Transverse colon (tissue), 4 donors: ENCODE results near the gene BPIFA3. TPM values are rescaled to one million over a fixed set of nuclear protein-coding genes. Genes with fewer than 3 reads are reported as not detected.

Experiments
- DNase-seq: peaks from one replicate; pipeline ENCODE4 v3.0.0-alpha.2; 2019
- H3K27ac ChIP-seq, 4 donors: fragments of 200-600 bp; sonication (generic); 2 replicates each; pipeline ENCODE4 v1.5.1; 2016 to 2018; ENCODE audit warnings: inconsistent platforms in 4 of 4
- H3K27me3 ChIP-seq: fragments of 200-600 bp; sonication (generic); 2 replicates; pipeline ENCODE4 v1.5.1; 2017; ENCODE audit warnings: inconsistent platforms
- H3K36me3 ChIP-seq, 4 donors: fragments of 200-600 bp; sonication (generic); 2 replicates each; pipeline ENCODE4 v1.5.1; 2017 to 2019; ENCODE audit warnings: inconsistent platforms in 4 of 4
- H3K4me1 ChIP-seq, 4 donors: fragments of 200-600 bp; sonication (generic); 2 replicates each; pipeline ENCODE4 v1.5.1; 2017 to 2020; ENCODE audit warnings: inconsistent platforms in 4 of 4
- H3K4me3 ChIP-seq, 4 donors: fragments of 200-600 bp; sonication (generic); 1 replicate in 1 of 4; 2 replicates in 3 of 4; pipeline versions ENCODE4 v1.5.1 to v1.6.1; 2017 to 2019; ENCODE audit warnings: inconsistent platforms in 4 of 4
- H3K9me3 ChIP-seq, 2 donors: fragments of 200-600 bp; sonication (generic); 2 replicates each; pipeline ENCODE4 v1.5.1; 2017 to 2019; ENCODE audit warnings: inconsistent platforms in 2 of 2
- CTCF ChIP-seq, 5 experiments: fragments of 200-600 bp in 3 of 5; fragments of 450-650 bp in 2 of 5; sonication (generic) in 3 of 5; IDR thresholded peaks; 1 replicate in 2 of 5; 2 replicates in 3 of 5; pipeline ENCODE4 v1.5.1; 2016 to 2017; ENCODE audit warnings: antibody characterized with exemption in 5 of 5, inconsistent platforms in 3 of 5, mild to moderate bottlenecking in 2 of 5, moderate library complexity in 1 of 5
- EP300 ChIP-seq: sonication (generic); formaldehyde crosslinking; IDR thresholded peaks from one replicate; pipeline ENCODE4 v1.6.1; 2017; ENCODE audit warnings: antibody characterized with exemption, low read depth
- POLR2A ChIP-seq: fragments of 450-650 bp; IDR thresholded peaks from one replicate; pipeline ENCODE4 v1.6.1; 2016; ENCODE audit warnings: antibody characterized with exemption, mild to moderate bottlenecking, moderate library complexity
- POLR2AphosphoS5 ChIP-seq, 3 donors: sonication (generic); formaldehyde crosslinking; IDR thresholded peaks; one replicate each; pipeline ENCODE4 v1.6.1; 2016; ENCODE audit warnings: antibody characterized with exemption in 3 of 3
- WGBS, 2 donors: methylation state at CpG; one replicate each; pipeline ENCODE4 v1.1.5; 2018; ENCODE audit warnings: low coverage in 1 of 2; 5-methylcytosine and 5-hydroxymethylcytosine counted together
- in situ Hi-C, 4 donors: fragments of 200-750 bp; cut with MboI; loops; one replicate each; pipeline versions ENCODE4 v1.15.0 to v1.15.1; 2017; ENCODE audit warnings: low sequenced_read_pairs in 3 of 4, low pct_ligation_motif_present in 1 of 4, low pct_unique_long_range_greater_than_20kb in 1 of 4
- intact Hi-C: fragments of 100-400 bp; cut with DNase I; formaldehyde crosslinking; loops from one replicate; pipeline ENCODE4 v1.15.1; 2023; ENCODE audit warnings: low total_unique reads
- total RNA-seq, 4 donors: library from RNA; depleted of rRNA; stranded (reverse); fragments of >200 nt; gene quantifications; one replicate each; pipeline ENCODE4 v1.1.0, GENCODE V29; 2016

The BPIFA3 gene
- total RNA-seq, 4 donors from 2014 or later, result not detected

- Histone ChIP-seq H3K27ac (no peak overlapping the region), H3K4me3 (no peak overlapping the region), H3K36me3 (no peaks in the 10 kb centered on the region), H3K27me3 (no peaks in the 10 kb centered on the region), H3K9me3 (no peaks in the 10 kb centered on the region), H3K4me1 (no peaks in the 10 kb centered on the region)
- 44% methylated on average over 3 of the region's 3 CpGs; no CpG with 5 or more reads in 1 of the 2 donors for WGBS, 2 donors
- in situ Hi-C loops (no loop called here), intact Hi-C loops (no loop called here)
- no peak for DNase-seq
- TF ChIP-seq CTCF (IDR thresholded peaks at IDR 0.05) (no peak), POLR2AphosphoS5 (IDR thresholded peaks at IDR 0.05) (no peak), POLR2A (no peak), EP300 (no peak)
Measured at GRCh38 chr20:33275871-33276270, 58.7 kb downstream of the BPIFA3 start.

DNA sequence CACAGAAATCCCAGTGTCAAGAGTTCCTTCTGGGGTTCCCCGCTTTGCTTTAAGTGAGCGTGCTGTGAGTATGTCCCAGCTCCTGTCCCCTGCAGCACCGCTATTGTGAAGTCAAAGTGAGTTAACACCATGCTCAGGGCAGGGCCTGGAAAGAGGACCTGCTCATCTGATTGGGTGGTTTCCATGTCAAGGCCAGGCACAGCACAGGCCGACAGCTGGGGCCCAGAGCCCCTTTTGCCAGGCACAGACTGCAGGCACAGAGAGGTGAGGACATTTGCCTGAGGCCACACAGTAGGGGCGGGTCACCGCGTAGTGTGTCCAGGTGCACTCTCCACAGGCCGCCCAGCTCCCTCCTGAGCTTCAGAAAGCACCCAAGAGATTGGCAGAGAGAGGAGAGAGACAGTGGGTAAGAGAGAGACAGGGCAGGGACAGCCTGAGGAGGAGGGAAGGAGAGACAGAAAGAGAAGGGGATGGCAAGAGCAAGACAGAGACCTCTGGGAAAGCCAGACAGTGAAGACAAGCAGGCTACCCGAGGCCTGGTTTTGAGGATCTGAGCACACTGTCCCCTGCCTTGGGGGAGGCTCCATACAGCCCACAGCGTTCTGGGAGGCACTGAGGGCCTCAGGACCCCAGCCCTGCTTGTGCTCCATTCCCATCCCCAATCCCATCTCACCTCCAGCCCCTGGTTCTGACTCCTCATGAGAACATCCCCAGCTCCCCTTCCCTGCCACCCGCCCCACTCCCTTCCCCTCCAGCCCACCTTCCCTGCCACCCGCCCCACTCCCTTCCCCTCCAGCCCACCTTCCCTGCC is 59.4 kb downstream of the BPIFA3 start:
- TF ChIP-seq EP300, result no peak
- no peak for TF ChIP-seq POLR2A
- TF ChIP-seq POLR2AphosphoS5 (IDR thresholded peaks at IDR 0.05), result no peak
- TF ChIP-seq CTCF (IDR thresholded peaks at IDR 0.05), result no peak
- H3K4me1 ChIP-seq, result no peaks in the 10 kb centered on the region
- in situ Hi-C loops (no loop called here), intact Hi-C loops (no loop called here)
- no peak overlapping the region for H3K4me3 ChIP-seq
- WGBS, 2 donors, result 79 to 80% methylated on average over 6 to 12 of the region's 12 CpGs
- H3K36me3 ChIP-seq, result no peaks in the 10 kb centered on the region
- DNase-seq, result no peak
- no peak overlapping the region for H3K27ac ChIP-seq
- no peaks in the 10 kb centered on the region for H3K9me3 ChIP-seq
- no peaks in the 10 kb centered on the region for H3K27me3 ChIP-seq

Other genes with a start within 250 kb of the BPIFA3 start
- gene SUN5, start 212.9 kb upstream of the BPIFA3 start, total RNA-seq, result not detected
- not detected for gene BPIFB2, start 209.6 kb upstream of the BPIFA3 start, total RNA-seq
- gene BPIFB6, start 185.7 kb upstream of the BPIFA3 start, total RNA-seq, result not detected
- not detected for gene BPIFB3, start 163.4 kb upstream of the BPIFA3 start, total RNA-seq
- not detected for gene BPIFB4, start 137.7 kb upstream of the BPIFA3 start, total RNA-seq
- gene BPIFA2, start 49.2 kb upstream of the BPIFA3 start, total RNA-seq, result not detected
- not detected for gene BPIFA1, start 18.6 kb downstream of the BPIFA3 start, total RNA-seq
- gene BPIFB1, start 65.9 kb downstream of the BPIFA3 start, total RNA-seq, result not detected
- gene CDK5RAP1, start 184.2 kb downstream of the BPIFA3 start, total RNA-seq, result 10 to 100 TPM in 3 of 4 donors, 1 to 10 TPM in 1; 8.6 to 21.3 (median 20.3) TPM
- gene SNTA1, start 226.4 kb downstream of the BPIFA3 start, total RNA-seq, result 10 to 100 TPM; 10.3 to 21.7 (median 14.5) TPM